ENCODE results near the gene TAF8. TPM values are rescaled to one million over a fixed set of nuclear protein-coding genes. Genes with fewer than 3 reads are reported as not detected.

The TAF8 gene
- polyA plus RNA-seq, 1 donor (not counting 4 experiments of a cell fraction or from before 2014, with no cell fraction given) = 15.9 TPM

DNA sequence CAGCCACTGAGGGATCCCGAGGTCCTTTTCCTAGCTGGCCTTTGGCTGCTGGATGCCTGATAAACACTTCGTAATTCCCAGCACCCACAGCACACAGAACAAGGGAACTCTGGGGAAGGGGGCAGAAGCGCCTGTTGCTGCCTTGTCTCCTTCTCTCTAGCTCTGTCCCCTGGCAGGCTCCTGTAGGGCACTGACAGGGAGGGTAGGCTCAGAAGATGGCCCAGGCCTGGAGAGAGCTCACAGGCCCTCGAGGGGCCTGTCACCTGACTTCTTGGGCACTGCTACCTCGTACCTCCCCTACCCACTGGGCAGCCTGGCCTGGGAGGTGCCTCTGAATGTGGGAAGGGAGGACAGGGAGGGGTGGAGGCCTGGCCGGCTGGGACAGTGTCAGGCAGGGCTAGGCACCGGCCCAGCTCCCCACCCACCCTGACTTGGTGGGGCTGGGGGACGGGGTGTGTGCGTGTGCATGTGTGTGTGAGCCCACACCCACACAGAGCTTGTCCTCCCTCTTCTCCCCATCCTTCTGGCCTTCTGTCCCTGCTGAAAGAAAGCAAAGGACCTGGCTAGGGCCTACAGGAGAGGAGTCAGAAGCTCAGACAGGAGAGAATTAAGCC, 74.0 kb downstream of the TAF8 start:
- no peak overlapping the region for H3K9ac ChIP-seq (ENCODE audit: control insufficient read depth, extremely low read depth, insufficient read depth, low read length)
- no peaks in the 10 kb centered on the region for H3K27me3 ChIP-seq (ENCODE audit: control insufficient read depth, extremely low read depth, insufficient read depth, low read length)
- H3K79me2 ChIP-seq (ENCODE audit: control insufficient read depth, insufficient read depth, low read length) = peaks cover 14% of the 10 kb centered on the region
- no peaks in the 10 kb centered on the region for H3K9me3 ChIP-seq (ENCODE audit: control insufficient read depth, low read depth, low read length)
- H3K9me1 ChIP-seq (ENCODE audit: control insufficient read depth, extremely low read depth, insufficient read depth, low read length) = peaks cover 3% of the 10 kb centered on the region
- dilution Hi-C loops (cut with MboI; ENCODE audit: extremely low pct_ligation_motif_present, low sequenced_read_pairs) = no loop called here
- no peak overlapping the region for H2AFZ ChIP-seq (ENCODE audit: control insufficient read depth, low read length)
- no peak overlapping the region for H3K4me3 ChIP-seq (ENCODE audit: control insufficient read depth in 2 of 3, extremely low read depth in 1 of 3, insufficient read depth in 2 of 3, low read depth in 1 of 3, low read length in 3 of 3)
- no peak for TF ChIP-seq EZH2 (IDR thresholded peaks at IDR 0.05; ENCODE audit: low read length)
- TF ChIP-seq, protein P1, sequence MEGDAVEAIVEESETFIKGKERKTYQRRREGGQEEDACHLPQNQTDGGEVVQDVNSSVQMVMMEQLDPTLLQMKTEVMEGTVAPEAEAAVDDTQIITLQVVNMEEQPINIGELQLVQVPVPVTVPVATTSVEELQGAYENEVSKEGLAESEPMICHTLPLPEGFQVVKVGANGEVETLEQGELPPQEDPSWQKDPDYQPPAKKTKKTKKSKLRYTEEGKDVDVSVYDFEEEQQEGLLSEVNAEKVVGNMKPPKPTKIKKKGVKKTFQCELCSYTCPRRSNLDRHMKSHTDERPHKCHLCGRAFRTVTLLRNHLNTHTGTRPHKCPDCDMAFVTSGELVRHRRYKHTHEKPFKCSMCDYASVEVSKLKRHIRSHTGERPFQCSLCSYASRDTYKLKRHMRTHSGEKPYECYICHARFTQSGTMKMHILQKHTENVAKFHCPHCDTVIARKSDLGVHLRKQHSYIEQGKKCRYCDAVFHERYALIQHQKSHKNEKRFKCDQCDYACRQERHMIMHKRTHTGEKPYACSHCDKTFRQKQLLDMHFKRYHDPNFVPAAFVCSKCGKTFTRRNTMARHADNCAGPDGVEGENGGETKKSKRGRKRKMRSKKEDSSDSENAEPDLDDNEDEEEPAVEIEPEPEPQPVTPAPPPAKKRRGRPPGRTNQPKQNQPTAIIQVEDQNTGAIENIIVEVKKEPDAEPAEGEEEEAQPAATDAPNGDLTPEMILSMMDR (optimal IDR thresholded peaks at IDR 0.05 in 1 of 3, IDR thresholded peaks at IDR 0.05 in 1 of 3, conservative IDR thresholded peaks at IDR 0.05 in 1 of 3; ENCODE audit: extremely low read depth in 1 of 3, insufficient read depth in 2 of 3, low read length in 3 of 3) = no peak
- peak overlapping the region; percentile 64 for H3K27ac ChIP-seq (ENCODE audit: control insufficient read depth, insufficient read depth, low read length)
- FAIRE-seq (no peak), DNase-seq (ENCODE audit: low read depth, low spot score) (no peak)
- H3K4me1 ChIP-seq (ENCODE audit: control insufficient read depth, extremely low read depth, insufficient read depth, low read length) = peaks cover 31% of the 10 kb centered on the region
- H3K36me3 ChIP-seq (ENCODE audit: control insufficient read depth in 2 of 2, extremely low read depth in 1 of 2, insufficient read depth in 2 of 2, low read length in 2 of 2) = peaks cover 30 to 36% of the 10 kb centered on the region in 2 experiments
- no peak overlapping the region for H3K4me2 ChIP-seq (ENCODE audit: control insufficient read depth, extremely low read depth, insufficient read depth, low read depth, low read length)
- no peaks in the 10 kb centered on the region for H4K20me1 ChIP-seq (ENCODE audit: control insufficient read depth, extremely low read depth, insufficient read depth, low read length)

DNA sequence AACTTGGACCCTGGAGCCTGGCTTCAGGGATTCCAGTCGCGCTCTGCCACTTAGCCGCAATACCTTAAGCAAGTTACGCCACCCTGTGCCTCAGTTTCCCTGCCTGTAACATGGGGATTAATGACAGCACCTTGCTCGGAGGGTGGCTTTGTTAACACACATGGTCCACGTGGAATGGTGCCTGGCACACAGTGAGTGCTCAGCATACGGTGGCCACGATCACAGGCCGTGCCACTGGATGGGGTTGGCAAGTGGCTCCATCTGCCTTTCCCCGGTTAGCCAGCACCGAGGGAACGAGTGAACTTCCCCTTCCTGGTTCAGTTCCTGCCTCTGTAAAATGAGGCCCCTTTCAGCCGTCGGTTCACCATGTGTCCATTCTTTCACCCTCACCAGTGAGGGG, 74.9 kb downstream of the TAF8 start:
- Histone ChIP-seq H3K4me2 (ENCODE audit: control insufficient read depth, extremely low read depth, insufficient read depth, low read depth, low read length) (no peak overlapping the region), H4K20me1 (ENCODE audit: control insufficient read depth, extremely low read depth, insufficient read depth, low read length) (no peaks in the 10 kb centered on the region), H3K27ac (ENCODE audit: control insufficient read depth, insufficient read depth, low read length) (no peak overlapping the region), H3K79me2 (ENCODE audit: control insufficient read depth, insufficient read depth, low read length) (peaks cover 20% of the 10 kb centered on the region), H3K4me1 (ENCODE audit: control insufficient read depth, extremely low read depth, insufficient read depth, low read length) (peaks cover 32% of the 10 kb centered on the region), H2AFZ (ENCODE audit: control insufficient read depth, low read length) (no peak overlapping the region), H3K9me3 (ENCODE audit: control insufficient read depth, low read depth, low read length) (no peaks in the 10 kb centered on the region), H3K36me3 (ENCODE audit: control insufficient read depth in 2 of 2, extremely low read depth in 1 of 2, insufficient read depth in 2 of 2, low read length in 2 of 2) (peaks cover 35 to 36% of the 10 kb centered on the region in 2 experiments), H3K9ac (ENCODE audit: control insufficient read depth, extremely low read depth, insufficient read depth, low read length) (no peak overlapping the region), H3K4me3 (ENCODE audit: control insufficient read depth in 2 of 3, extremely low read depth in 1 of 3, insufficient read depth in 2 of 3, low read depth in 1 of 3, low read length in 3 of 3) (no peak overlapping the region), H3K27me3 (ENCODE audit: control insufficient read depth, extremely low read depth, insufficient read depth, low read length) (no peaks in the 10 kb centered on the region), H3K9me1 (ENCODE audit: control insufficient read depth, extremely low read depth, insufficient read depth, low read length) (peaks cover 3% of the 10 kb centered on the region)
- no peak for FAIRE-seq
- TF ChIP-seq EZH2 (IDR thresholded peaks at IDR 0.05; ENCODE audit: low read length) = no peak
- TF ChIP-seq, protein P1 (optimal IDR thresholded peaks at IDR 0.05 in 1 of 3, IDR thresholded peaks at IDR 0.05 in 1 of 3, conservative IDR thresholded peaks at IDR 0.05 in 1 of 3; ENCODE audit: extremely low read depth in 1 of 3, insufficient read depth in 2 of 3, low read length in 3 of 3) = no peak
- no peak for DNase-seq (ENCODE audit: low read depth, low spot score)
- dilution Hi-C loops (cut with MboI; ENCODE audit: extremely low pct_ligation_motif_present, low sequenced_read_pairs) = no loop called here
